GM19452 (cell line): Measurements from ENCODE around the gene FAM90A1.
"Not testable (repeated sequence)": the region's sequence is repeated elsewhere in the genome, so short reads cannot be mapped to it uniquely, and the experiment has no call there.

Experiments used
- ATAC-seq: cut with Tn5 transposase; IDR thresholded peaks from one replicate; pipeline ENCODE4 v1.9.1; 2021; ENCODE audit not compliant: unreplicated experiment

FAM90A1 gene

GRCh38 chr12:8179989-8180585 is 47.3 kb downstream of the FAM90A1 start:
- not testable (repeated sequence) for ATAC-seq

GRCh38 chr12:8172911-8173310 is 54.5 kb downstream of the FAM90A1 start:
- not testable (repeated sequence) for ATAC-seq
